Progenitor cell of endocrine pancreas (in vitro differentiated cells): ENCODE data around the gene KIFC1. TPM values are rescaled to one million over a fixed set of nuclear protein-coding genes. Genes with fewer than 3 reads are reported as not detected.

ENCODE experiments used
- DNase-seq: peaks from one replicate; pipeline ENCODE4 v3.0.0; 2021; ENCODE audit warnings: low spot score; ENCODE audit not compliant: unreplicated experiment
- H3K27ac Mint-ChIP-seq: 2 replicates; pipeline ENCODE4 v1.8.0; 2021; ENCODE audit warnings: mild to moderate bottlenecking, moderate library complexity, mixed read lengths
- H3K27me3 Mint-ChIP-seq: 2 replicates; pipeline ENCODE4 v1.8.0; 2021; ENCODE audit warnings: mixed read lengths
- H3K36me3 Mint-ChIP-seq: 2 replicates; pipeline ENCODE4 v1.8.0; 2022; ENCODE audit warnings: mixed read lengths; ENCODE audit not compliant: insufficient read depth
- H3K4me1 Mint-ChIP-seq: 2 replicates; pipeline ENCODE4 v1.8.0; 2021; ENCODE audit warnings: low read depth, mixed read lengths
- H3K4me3 Mint-ChIP-seq: 2 replicates; pipeline ENCODE4 v1.8.0; 2021; ENCODE audit warnings: low read depth, mild to moderate bottlenecking, moderate library complexity, mixed read lengths
- H3K9me3 Mint-ChIP-seq: 2 replicates; pipeline ENCODE4 v1.8.0; 2021; ENCODE audit warnings: low read depth, mixed read lengths
- total RNA-seq: library from RNA; stranded (reverse); gene quantifications from 2 replicates; pipeline ENCODE4 v1.2.1, GENCODE V29; 2021
- TF ChIP-seq, protein P1 (sequence below): fragments of 200-600 bp; sonication (generic); IDR thresholded peaks from one replicate; pipeline ENCODE4 v1.5.0; 2021; ENCODE audit warnings: antibody characterized with exemption, mild to moderate bottlenecking; ENCODE audit not compliant: unreplicated experiment

Gene KIFC1
- total RNA-seq, 1 donor from 2014 or later: 46.6 TPM

DNA sequence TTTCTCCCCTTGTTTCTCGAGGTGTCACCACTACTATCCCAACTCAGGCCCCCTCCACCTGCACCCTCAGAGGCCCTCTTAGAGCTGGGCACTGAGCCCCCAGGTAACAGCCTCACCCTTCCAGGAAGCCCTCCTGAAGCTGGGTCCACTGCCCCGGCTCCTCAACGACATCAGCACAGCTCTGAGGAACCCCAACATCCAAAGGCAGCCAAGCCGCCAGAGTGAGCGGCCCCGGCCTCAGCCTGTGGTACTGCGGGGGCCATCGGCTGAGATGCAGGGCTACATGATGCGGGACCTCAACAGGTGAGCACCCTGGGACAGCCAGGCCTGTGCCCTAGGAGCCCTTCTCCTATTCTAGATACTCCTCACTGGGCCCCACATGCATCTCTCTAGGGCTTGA, 49.8 kb downstream of the KIFC1 start:
- Mint-ChIP-seq H3K36me3 (peaks cover 23% of the 10 kb centered on the region), H3K4me3 (no peak overlapping the region), H3K27ac (no peak overlapping the region), H3K9me3 (no peaks in the 10 kb centered on the region), H3K4me1 (no peaks in the 10 kb centered on the region), H3K27me3 (no peaks in the 10 kb centered on the region)
- DNase-seq: no peak
- TF ChIP-seq, protein P1, sequence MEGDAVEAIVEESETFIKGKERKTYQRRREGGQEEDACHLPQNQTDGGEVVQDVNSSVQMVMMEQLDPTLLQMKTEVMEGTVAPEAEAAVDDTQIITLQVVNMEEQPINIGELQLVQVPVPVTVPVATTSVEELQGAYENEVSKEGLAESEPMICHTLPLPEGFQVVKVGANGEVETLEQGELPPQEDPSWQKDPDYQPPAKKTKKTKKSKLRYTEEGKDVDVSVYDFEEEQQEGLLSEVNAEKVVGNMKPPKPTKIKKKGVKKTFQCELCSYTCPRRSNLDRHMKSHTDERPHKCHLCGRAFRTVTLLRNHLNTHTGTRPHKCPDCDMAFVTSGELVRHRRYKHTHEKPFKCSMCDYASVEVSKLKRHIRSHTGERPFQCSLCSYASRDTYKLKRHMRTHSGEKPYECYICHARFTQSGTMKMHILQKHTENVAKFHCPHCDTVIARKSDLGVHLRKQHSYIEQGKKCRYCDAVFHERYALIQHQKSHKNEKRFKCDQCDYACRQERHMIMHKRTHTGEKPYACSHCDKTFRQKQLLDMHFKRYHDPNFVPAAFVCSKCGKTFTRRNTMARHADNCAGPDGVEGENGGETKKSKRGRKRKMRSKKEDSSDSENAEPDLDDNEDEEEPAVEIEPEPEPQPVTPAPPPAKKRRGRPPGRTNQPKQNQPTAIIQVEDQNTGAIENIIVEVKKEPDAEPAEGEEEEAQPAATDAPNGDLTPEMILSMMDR: no peak

DNA sequence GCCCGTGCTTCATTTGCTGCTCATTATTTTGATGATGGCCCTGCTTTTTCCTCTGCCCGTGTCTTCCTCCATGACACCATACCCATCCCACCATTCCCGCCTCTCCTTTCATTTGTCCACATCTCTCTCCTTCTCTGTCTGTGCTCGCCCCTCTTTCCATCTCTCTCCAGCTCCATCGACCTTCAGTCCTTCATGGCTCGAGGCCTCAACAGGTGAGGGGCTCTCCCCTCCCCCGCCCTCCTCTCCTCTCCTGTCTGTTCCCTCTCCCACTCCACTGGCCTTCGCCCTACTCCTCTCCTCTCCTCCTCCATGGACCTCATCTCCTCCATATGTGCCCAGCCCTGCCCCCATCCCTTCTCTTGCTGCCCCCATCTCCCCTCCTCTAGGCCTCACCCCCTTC, 50.7 kb downstream of the KIFC1 start:
- Mint-ChIP-seq H3K4me1 (no peaks in the 10 kb centered on the region), H3K36me3 (peaks cover 18% of the 10 kb centered on the region), H3K4me3 (no peak overlapping the region), H3K27ac (no peak overlapping the region), H3K27me3 (no peaks in the 10 kb centered on the region), H3K9me3 (no peaks in the 10 kb centered on the region)
- TF ChIP-seq, protein P1: no peak
- no peak for DNase-seq

DNA sequence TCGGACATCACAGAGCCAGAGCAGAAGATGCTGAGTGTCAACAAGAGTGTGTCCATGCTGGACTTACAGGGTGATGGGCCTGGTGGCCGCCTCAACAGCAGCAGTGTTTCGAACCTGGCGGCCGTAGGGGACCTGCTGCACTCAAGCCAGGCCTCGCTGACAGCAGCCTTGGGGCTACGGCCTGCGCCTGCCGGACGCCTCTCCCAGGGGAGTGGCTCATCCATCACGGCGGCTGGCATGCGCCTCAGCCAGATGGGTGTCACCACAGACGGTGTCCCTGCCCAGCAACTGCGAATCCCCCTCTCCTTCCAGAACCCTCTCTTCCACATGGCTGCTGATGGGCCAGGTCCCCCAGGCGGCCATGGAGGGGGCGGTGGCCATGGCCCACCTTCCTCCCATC, 51.4 kb downstream of the KIFC1 start:
- Mint-ChIP-seq H3K36me3 (peaks cover 20% of the 10 kb centered on the region), H3K9me3 (no peaks in the 10 kb centered on the region), H3K27me3 (no peaks in the 10 kb centered on the region), H3K4me1 (no peaks in the 10 kb centered on the region), H3K27ac (no peak overlapping the region), H3K4me3 (no peak overlapping the region)
- TF ChIP-seq, protein P1: no peak
- no peak for DNase-seq

DNA sequence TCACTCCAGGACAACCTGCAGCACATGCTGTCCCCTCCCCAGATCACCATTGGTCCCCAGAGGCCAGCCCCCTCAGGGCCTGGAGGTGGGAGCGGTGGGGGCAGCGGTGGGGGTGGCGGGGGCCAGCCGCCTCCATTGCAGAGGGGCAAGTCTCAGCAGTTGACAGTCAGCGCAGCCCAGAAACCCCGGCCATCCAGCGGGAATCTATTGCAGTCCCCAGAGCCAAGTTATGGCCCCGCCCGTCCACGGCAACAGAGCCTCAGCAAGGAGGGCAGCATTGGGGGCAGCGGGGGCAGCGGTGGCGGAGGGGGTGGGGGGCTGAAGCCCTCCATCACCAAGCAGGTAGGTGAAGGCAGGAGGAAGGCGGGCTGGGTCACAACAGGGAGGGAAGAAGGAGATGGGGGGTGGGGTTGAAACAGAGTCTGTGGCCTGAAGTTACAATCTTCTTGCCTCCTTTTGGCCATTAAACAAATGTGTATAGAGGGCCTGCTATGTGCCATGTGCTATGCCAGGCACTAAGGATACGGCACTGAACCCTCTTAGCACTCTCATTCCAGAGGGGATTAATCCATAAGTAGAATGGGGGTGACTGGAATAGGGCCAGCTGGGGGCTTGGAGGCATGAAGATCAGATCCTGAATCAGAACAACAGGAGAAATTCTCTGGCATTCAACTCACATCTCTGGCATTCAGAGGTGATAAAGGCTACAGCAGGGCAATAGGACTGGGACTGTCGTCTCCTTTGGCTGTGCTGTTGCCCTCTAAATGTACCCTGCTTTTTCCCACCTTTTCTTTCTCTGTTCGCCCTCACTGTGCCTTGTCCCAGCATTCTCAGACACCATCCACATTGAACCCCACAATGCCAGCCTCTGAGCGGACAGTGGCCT, 52.2 kb downstream of the KIFC1 start:
- TF ChIP-seq, protein P1: no peak
- Mint-ChIP-seq H3K27ac (peak overlapping the region; percentile 60), H3K36me3 (peaks cover 20% of the 10 kb centered on the region), H3K9me3 (no peaks in the 10 kb centered on the region), H3K27me3 (no peaks in the 10 kb centered on the region), H3K4me1 (no peaks in the 10 kb centered on the region), H3K4me3 (no peak overlapping the region)
- no peak for DNase-seq

DNA sequence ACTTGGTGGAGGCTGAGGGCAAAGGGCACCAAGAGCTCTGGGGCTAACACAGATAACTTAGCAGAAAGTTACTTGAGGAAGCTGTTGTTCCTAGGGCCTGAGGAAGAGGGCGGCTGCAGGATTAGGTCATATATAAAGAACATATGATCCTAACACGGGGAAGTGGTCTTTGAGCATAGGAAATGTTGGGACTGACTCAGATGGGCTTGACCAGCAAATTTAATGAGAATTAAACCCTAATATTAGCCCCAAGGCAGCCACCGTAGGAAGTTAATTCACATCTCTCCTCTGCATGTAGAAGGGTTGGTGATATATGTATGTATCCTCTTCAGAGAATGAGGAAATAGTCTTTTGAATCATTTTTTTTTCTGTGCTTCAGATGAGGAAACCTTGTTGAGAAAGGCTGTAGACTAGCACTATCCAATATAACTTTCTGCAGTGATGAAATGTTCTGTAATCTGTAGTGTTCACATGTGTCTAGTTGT, 53.5 kb downstream of the KIFC1 start:
- H3K9me3 Mint-ChIP-seq: no peaks in the 10 kb centered on the region
- no peaks in the 10 kb centered on the region for H3K27me3 Mint-ChIP-seq
- no peak overlapping the region for H3K4me3 Mint-ChIP-seq
- TF ChIP-seq, protein P1: no peak
- no peak overlapping the region for H3K27ac Mint-ChIP-seq
- no peak for DNase-seq
- H3K4me1 Mint-ChIP-seq: no peaks in the 10 kb centered on the region
- peaks cover 14% of the 10 kb centered on the region for H3K36me3 Mint-ChIP-seq
